Left ventricle myocardium superior (tissue), 1 donor: ENCODE data around the gene RAD51AP2. TPM values are rescaled to one million over a fixed set of nuclear protein-coding genes. Genes with fewer than 3 reads are reported as not detected.
"Not testable (repeated sequence)": the region's sequence is repeated elsewhere in the genome, so short reads cannot be mapped to it uniquely, and the experiment has no call there.

Experiments
- ATAC-seq: fragments of 200-7000 bp; cut with Tn5 transposase; one replicate; pipeline ENCODE4 v1.9.1; 2020; ENCODE audit warnings: mild to moderate bottlenecking, moderate library complexity
- DNase-seq: peaks from one replicate; pipeline ENCODE4 v3.0.0-alpha.2; 2020
- intact Hi-C: fragments of 100-400 bp; cut with micrococcal nuclease; formaldehyde crosslinking; loops from one replicate; pipeline ENCODE4 v1.11.0; 2022
- long read RNA-seq: library from polyadenylated mRNA; unstranded; transcript quantifications from one replicate; pipeline ENCODE4 v2.0.0, GENCODE V29; 2021
- total RNA-seq: library from RNA; stranded (reverse); fragmentation: NEBNext Ultra II Directional; extraction: Animal tissue kit (Norgen Biotek cat#: 25700); gene quantifications from one replicate; pipeline ENCODE4 v1.2.1, GENCODE V29; 2021
- donor health status: DM: no; HTN: yes; CAD: no; lungs with severe emphysema.

The RAD51AP2 gene
- 0.10 TPM for total RNA-seq
- long read RNA-seq: 0 reads

- peak; percentile 99 for ATAC-seq
- intact Hi-C loops: no loop called here
- peak; percentile 90 for DNase-seq
These were observed at the start of gene RAD51AP2 for GRCh38 chr2:17518212-17519154. TSS of gene RAD51AP2 (minus strand) at chr2:17518440. CDS start at chr2:17518415, 25 bp downstream.

GRCh38 chr2:17565726-17566125 is 47.5 kb upstream of the RAD51AP2 start:
- intact Hi-C loops, ATAC-seq, DNase-seq: not testable (repeated sequence)

DNA sequence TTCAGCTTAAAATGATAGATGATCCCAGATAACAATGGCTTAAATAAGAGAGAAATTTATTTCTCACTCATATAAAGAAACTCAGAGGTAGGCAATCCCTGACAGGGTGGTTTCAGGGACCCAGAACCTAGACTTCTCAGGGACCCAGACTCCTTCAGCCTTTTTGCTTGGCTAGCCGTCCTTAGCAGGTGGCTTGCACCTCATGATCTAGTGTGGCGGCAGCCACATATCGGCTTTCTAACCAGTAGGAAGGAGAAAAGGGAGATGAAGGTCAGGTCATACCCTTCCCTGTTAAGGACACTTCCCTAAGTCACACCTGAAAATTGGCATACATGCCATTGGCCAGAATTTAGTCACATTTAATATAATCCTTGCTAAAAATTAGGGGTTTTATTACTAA is 40.6 kb upstream of the RAD51AP2 start:
- intact Hi-C loops: loop anchor here (2.0 kb wide), 1 partner anchor 20 kb away; no protein-coding TSS in a partner anchor
- no peak for DNase-seq
- no peak for ATAC-seq

GRCh38 chr2:17558053-17558452 is 39.8 kb upstream of the RAD51AP2 start:
- DNase-seq: no peak
- intact Hi-C loops: loop anchor here (2.0 kb wide), 1 partner anchor 21 kb away; no protein-coding TSS in a partner anchor
- no peak for ATAC-seq

DNA sequence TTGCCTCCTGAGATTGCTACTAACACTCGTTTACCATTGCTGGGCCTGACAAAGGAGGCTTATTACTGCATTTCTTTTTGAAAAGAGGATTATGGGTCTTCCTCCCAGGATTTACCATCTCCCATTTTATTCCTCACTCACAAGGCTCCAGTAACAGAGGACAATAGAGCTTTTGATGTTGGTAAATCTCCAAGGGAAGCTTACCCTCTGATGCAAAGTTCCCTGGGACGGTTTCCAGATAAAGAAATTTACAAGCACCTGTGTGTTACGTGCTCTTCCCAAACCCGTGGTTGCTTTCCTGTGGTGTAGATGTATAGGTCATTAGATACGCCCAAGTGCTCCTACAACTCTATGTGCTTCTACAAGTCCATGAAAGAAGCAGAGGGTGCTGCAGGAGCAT is 39.4 kb upstream of the RAD51AP2 start:
- DNase-seq (no peak), ATAC-seq (no peak)
- intact Hi-C loops: no loop called here

DNA sequence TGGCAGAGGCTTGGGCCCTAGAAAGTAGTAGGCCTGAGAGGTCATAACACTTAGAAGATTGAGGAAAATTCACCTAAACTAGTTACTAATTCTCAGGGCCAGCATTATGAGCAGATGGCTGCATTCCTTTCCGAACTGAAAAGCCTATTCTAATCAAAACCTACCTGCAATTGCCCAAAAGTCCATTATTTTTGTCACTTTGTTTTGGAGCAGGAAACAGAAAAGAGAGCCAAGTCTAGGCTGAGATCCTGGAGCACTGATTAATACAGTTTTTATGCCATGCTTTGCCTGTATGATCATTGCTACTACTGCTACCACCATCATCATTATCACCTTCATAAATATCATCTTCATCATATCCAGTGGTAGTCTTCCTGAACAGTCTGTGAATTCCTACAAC is 36.9 kb upstream of the RAD51AP2 start:
- ATAC-seq (no peak), DNase-seq (no peak)
- intact Hi-C loops: no loop called here

GRCh38 chr2:17550907-17551306 is 32.7 kb upstream of the RAD51AP2 start:
- intact Hi-C loops: no loop called here
- ATAC-seq: no peak

GRCh38 chr2:17547737-17548136 is 29.5 kb upstream of the RAD51AP2 start:
- DNase-seq (no peak), ATAC-seq (no peak)
- intact Hi-C loops: no loop called here

More at GRCh38 chr2:17550907-17551306, 32.7 kb upstream of the RAD51AP2 start:
- no peak for DNase-seq

DNA sequence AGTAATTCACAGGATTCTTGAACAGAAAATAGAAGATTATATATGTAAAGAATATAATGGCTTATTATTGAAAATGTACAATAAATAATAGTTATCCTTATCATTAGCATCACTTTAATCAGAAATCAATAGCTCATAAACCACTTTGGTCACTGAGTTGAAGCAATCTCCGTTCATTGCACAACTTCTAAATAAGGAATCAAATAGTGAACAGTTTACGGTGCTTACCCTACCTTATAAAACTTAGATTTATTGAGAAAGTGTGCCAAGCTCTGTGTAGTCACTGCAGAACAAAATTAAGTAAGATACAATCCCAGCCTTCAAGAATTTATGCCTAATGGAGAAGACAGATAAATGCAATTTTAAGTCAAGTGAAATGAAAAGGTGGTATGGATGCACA is 29.0 kb upstream of the RAD51AP2 start:
- no peak for DNase-seq
- no peak for ATAC-seq
- intact Hi-C loops: no loop called here

DNA sequence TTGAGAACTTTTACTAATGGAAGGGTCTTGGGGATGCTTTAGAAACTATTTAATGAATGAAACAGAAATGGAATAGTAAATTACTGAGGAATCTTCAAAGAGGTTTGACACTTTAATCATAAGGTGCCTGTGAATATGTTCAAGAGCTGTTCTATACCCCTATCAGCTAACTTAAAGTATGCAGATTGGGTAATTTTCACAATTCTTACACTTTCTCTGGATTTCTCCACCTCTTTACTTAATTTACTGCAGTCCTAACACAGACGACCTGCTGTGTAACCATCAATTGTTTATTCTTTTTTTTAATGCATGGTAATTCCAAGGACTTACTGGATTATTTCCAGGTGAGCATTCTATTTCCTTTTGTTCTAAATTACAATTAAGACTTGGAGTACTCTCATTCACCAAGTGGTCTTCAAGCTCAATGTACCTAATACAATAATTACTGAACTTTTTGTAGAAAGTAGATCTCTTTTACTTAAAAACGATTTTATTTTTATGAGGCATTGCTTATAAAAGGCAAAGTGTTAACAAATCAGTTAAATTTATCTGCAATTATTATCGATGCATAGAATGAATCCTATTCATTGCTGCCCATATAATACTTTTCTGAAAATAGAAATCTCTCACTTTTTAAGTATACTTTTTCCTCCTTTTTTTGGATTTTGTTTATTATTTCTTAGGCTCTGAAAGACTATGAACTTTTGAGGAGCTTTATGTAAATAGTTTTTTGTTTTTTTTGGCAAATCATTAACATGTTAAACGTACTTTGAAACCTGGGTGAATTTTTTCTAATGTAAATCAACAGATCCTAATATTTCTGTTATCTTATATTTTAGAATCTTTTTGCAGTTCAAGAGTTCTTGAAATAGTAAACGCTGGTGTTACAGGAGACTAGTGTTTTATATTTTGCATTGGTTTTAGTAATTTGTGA is 27.7 kb upstream of the RAD51AP2 start:
- intact Hi-C loops: no loop called here
- DNase-seq: no peak
- ATAC-seq: no peak

GRCh38 chr2:17544256-17544655 is 26.0 kb upstream of the RAD51AP2 start:
- intact Hi-C loops: no loop called here
- ATAC-seq: no peak
- no peak for DNase-seq

GRCh38 chr2:17543848-17544247 is 25.6 kb upstream of the RAD51AP2 start:
- DNase-seq: no peak
- no peak for ATAC-seq
- intact Hi-C loops: no loop called here

GRCh38 chr2:17543131-17543660 is 25.0 kb upstream of the RAD51AP2 start:
- intact Hi-C loops: no loop called here
- ATAC-seq (no peak), DNase-seq (no peak)

DNA sequence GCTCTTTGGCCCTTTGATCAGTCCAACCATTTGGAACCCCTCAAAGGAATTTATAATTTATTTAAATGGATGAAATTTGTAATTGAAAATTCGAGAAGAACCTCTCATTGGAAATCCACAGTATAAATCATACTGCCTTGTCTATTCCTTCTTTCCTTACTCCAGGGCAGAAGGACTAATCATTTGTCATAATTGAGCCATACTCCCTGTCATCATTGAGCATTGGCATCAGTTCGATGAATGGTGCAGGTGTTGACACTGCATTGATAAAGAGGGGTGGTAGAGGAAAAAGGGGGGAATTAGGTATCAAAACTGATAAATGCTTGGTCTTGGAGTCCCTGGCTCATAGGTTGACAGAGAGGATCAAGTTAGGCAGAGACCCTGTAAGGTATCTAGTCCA is 24.2 kb upstream of the RAD51AP2 start:
- intact Hi-C loops: no loop called here
- ATAC-seq (no peak), DNase-seq (no peak)

DNA sequence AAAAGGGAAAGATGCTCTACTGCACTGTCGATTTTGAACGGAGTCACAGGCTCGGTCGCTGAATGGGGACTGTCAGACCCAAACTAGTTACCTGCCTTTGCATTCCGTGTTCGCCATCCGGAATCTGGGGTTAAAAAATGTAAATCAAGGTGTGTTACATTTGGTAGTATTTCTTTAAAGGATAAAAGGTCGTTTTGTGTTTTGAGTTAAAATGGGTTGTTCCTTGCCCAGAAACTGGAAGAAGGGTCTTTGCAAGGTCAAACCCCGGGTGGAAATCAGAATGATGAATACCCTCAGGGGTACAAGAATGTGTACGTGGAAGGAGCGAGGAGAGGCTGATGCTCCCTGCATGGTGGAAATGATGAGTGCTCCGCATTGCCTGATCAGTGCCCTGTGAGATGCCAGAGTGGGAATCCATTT is 23.3 kb upstream of the RAD51AP2 start:
- intact Hi-C loops: no loop called here

GRCh38 chr2:17540813-17541530 is 22.7 kb upstream of the RAD51AP2 start:
- ATAC-seq: no peak
- DNase-seq: no peak
- intact Hi-C loops: no loop called here

More for the DNA sequence above, 23.3 kb upstream of the RAD51AP2 start:
- no peak for ATAC-seq
- no peak for DNase-seq

- peak; percentile 85 for ATAC-seq
- DNase-seq: peak; percentile 83
- intact Hi-C loops: no loop called here
These were observed 22.0 kb upstream of the RAD51AP2 start, which contains the start of gene VSNL1 for GRCh38 chr2:17540093-17540812. TSS of gene VSNL1 (plus strand) at chr2:17540696. CDS start at chr2:17592075, 51,379 bp downstream.

- peak; percentile 46 for DNase-seq
- intact Hi-C loops: no loop called here
- peak; percentile 67 for ATAC-seq
These were observed 21.4 kb upstream of the RAD51AP2 start for GRCh38 chr2:17539611-17540092.
